Measurements from ENCODE around the gene C14orf132. TPM values are rescaled to one million over a fixed set of nuclear protein-coding genes. Genes with fewer than 3 reads are reported as not detected.
A peak's percentile ranks its signal among the peaks of the same experiment; 100 is the strongest.

The C14orf132 gene
- total RNA-seq (1 to 10 TPM; 2.0 to 2.4 TPM), total RNA-seq (0.12 to 70.6 (median 6.6) reads per million in 172 experiments)
- 2.0 TPM for polyA plus RNA-seq (2013, experiment 1 of 2)
- polyA plus RNA-seq (2013, experiment 2 of 2), result 1.0 TPM

DNA sequence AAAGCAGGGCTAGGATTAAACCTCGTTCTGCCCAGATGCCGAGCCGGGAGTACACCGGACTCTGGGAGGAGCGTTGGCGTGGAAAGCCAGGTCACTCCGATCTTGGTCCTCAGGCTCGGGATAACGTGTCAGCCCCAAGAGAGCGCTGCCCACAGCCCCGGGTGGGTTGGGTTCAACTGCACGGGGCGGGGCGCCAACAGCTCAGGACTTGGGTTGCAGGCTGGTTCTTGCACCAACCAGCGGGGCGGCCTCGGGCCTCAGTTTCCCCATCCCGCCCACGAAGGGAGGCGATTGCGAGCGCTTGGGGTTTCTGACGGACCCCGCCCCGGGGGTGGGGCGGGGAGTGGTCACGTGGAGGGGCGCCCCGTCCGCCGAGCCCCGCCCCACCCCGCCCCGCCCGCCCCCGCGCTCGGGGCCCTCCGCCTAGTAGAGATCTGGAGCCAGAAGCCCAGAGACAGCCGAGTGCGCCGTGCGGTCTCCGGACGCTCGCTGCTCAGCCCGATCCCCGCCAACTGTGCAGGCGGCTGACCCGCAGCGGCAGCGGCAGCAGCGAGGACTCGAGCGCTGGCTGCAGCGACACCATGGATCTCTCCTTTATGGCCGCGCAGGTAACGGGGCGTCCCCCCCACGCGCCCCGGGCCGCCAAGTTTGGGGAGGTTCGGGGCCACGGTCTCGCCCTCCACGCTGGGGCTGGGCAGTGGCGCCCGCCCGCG lies at the start of gene C14orf132:
TSS of gene C14orf132 (plus strand) at position 443 of the 713 bp plus-strand sequence. CDS start at position 582, 139 bp downstream.
- Histone ChIP-seq H3K9me3 (ENCODE audit: control insufficient read depth in 1 of 2, insufficient read depth in 1 of 2, low read length in 2 of 2) (peaks cover 0 to 12% of the 10 kb centered on the region in 2 experiments), H3K36me3 (ENCODE audit: insufficient read depth, low read length) (no peaks in the 10 kb centered on the region), H3K4me1 (ENCODE audit: insufficient read depth, low read length) (peaks cover 15% of the 10 kb centered on the region), H3K27ac (ENCODE audit: low read depth in 1 of 2, low read length in 2 of 2) (no peak within 1 kb of the TSS), H3K27me3 (ENCODE audit: control insufficient read depth in 1 of 2, insufficient read depth in 2 of 2, low read length in 2 of 2) (peaks cover 29% of the 10 kb centered on the region in 2 experiments), H3K4me3 (ENCODE audit: low read length) (peak within 1 kb of the TSS; percentile 57)
- TF ChIP-seq, protein P1, sequence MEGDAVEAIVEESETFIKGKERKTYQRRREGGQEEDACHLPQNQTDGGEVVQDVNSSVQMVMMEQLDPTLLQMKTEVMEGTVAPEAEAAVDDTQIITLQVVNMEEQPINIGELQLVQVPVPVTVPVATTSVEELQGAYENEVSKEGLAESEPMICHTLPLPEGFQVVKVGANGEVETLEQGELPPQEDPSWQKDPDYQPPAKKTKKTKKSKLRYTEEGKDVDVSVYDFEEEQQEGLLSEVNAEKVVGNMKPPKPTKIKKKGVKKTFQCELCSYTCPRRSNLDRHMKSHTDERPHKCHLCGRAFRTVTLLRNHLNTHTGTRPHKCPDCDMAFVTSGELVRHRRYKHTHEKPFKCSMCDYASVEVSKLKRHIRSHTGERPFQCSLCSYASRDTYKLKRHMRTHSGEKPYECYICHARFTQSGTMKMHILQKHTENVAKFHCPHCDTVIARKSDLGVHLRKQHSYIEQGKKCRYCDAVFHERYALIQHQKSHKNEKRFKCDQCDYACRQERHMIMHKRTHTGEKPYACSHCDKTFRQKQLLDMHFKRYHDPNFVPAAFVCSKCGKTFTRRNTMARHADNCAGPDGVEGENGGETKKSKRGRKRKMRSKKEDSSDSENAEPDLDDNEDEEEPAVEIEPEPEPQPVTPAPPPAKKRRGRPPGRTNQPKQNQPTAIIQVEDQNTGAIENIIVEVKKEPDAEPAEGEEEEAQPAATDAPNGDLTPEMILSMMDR (IDR thresholded peaks at IDR 0.05), result no peak
- CTCF ChIA-PET, result no interaction called here
- Mint-ChIP-seq H3K4me3 (peak within 1 kb of the TSS; percentile 90), H3K27ac (no peak within 1 kb of the TSS), H3K36me3 (ENCODE audit: low read depth) (no peaks in the 10 kb centered on the region), H3K27me3 (peaks cover 50% of the 10 kb centered on the region), H3K9me3 (no peaks in the 10 kb centered on the region), H3K4me1 (ENCODE audit: low read depth) (peaks cover 49% of the 10 kb centered on the region)
- DNase-seq (peak; percentile 20 to 70 (median 47)), ATAC-seq (ENCODE audit: poor library complexity) (peak; percentile 81)
- intact Hi-C loops (cut with DNase I, micrococcal nuclease), result loop anchor here in 1 of 2 experiments (5.0 kb wide), 1 partner anchor 522 kb away; the partner anchor contains the start of gene SYNE3
- POLR2A ChIA-PET, result interaction anchor here (1.1 to 1.6 kb wide), 4 partner anchors 10 to 575 kb away, joined by 3 to 10 read pairs (median 4); no protein-coding TSS in a partner anchor

DNA sequence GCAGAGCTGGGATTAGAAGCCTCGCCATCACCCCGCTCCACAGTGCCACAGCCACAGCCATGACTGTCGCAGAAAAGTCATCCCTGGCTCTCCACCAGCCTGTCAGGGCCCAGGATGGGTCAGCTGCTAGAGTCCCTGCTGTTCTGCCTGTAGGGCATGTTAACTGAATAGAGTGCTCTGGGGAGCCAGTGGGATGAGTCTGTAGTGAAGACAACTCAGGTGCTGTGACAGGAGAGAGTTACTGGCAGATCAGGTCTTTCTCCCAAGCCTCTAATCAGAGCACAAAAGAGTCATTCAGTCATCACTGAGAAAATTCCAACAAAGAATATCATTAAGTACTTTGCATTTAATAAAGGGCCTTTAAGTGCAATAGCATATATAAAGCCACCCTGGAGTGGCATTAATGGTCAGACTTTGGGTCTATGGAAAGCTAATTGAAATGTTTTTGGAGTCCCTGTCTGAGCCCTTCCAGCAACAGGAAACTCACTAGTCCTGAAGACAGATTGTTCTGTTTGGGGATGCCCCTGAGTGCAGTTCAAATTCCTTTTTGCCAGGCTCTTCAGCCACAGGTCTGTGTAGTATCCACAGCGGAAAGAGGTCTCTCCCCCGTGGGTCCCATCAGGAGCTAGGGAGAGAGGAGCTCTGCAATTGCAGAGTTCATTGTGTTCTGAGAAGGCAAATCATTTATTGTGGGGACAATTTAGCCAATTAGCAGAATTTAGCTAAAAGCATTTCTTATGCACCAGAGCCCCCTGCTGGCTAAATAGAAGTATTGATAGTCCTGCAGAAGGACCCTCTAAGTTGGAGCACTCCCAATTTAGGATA lies 45.2 kb upstream of the C14orf132 start:
- CTCF ChIA-PET, result interaction anchor here (0.7 to 1.2 kb wide), 3 partner anchors 9 to 20 kb away, joined by 3 to 7 read pairs (median 4); no protein-coding TSS in a partner anchor
- Histone ChIP-seq H3K27me3 (ENCODE audit: control insufficient read depth in 1 of 2, insufficient read depth in 2 of 2, low read length in 2 of 2) (peaks cover 6 to 23% of the 10 kb centered on the region in 2 experiments), H3K4me3 (ENCODE audit: low read length) (no peak overlapping the region), H3K36me3 (ENCODE audit: insufficient read depth, low read length) (no peaks in the 10 kb centered on the region), H3K27ac (ENCODE audit: low read depth in 1 of 2, low read length in 2 of 2) (no peak overlapping the region), H3K9me3 (ENCODE audit: control insufficient read depth in 1 of 2, insufficient read depth in 1 of 2, low read length in 2 of 2) (peaks cover 3 to 8% of the 10 kb centered on the region in 2 experiments), H3K4me1 (ENCODE audit: insufficient read depth, low read length) (no peaks in the 10 kb centered on the region)
- POLR2A ChIA-PET, result interaction anchor here (1.1 kb wide), 1 partner anchor 10 kb away, joined by 5 read pairs; no protein-coding TSS in a partner anchor
- peak in 6 of 14 experiments; percentile 4 to 60 (median 36) for DNase-seq
- no peak for ATAC-seq (ENCODE audit: poor library complexity)
- no peak overlapping the region for H3K4me3 Mint-ChIP-seq
- H3K4me1 Mint-ChIP-seq (ENCODE audit: low read depth), result no peaks in the 10 kb centered on the region
- peaks cover 66% of the 10 kb centered on the region for H3K27me3 Mint-ChIP-seq
- H3K36me3 Mint-ChIP-seq (ENCODE audit: low read depth), result no peaks in the 10 kb centered on the region
- peaks cover 8% of the 10 kb centered on the region for H3K9me3 Mint-ChIP-seq
- intact Hi-C loops (cut with DNase I, micrococcal nuclease), result loop anchor here (1.0 to 10.0 kb wide), 5 partner anchors 97 to 1309 kb away; no protein-coding TSS in a partner anchor
- H3K27ac Mint-ChIP-seq, result no peak overlapping the region
- TF ChIP-seq, protein P1 (IDR thresholded peaks at IDR 0.05), result peak; percentile 89

DNA sequence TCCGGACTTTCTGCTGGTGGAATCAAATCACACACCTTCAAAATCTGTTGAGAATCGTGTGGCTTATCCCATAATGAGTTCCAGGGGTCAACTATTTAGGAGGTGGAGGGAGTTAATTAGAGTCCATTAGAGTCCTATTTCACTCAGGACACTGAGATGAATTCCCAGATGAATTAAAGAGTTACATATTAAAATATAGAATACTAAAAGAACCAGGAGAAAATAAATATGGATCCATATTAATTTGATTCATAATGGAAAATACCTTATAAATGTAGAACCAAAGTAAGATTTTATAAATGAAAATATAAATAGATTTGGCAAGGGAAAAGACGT lies 44.6 kb upstream of the C14orf132 start:
- H3K27me3 ChIP-seq (ENCODE audit: control insufficient read depth in 1 of 2, insufficient read depth in 2 of 2, low read length in 2 of 2), result peaks cover 8 to 25% of the 10 kb centered on the region in 2 experiments
- Mint-ChIP-seq H3K36me3 (ENCODE audit: low read depth) (no peaks in the 10 kb centered on the region), H3K27me3 (peaks cover 70% of the 10 kb centered on the region), H3K4me3 (no peak overlapping the region), H3K27ac (no peak overlapping the region), H3K9me3 (peaks cover 8% of the 10 kb centered on the region), H3K4me1 (ENCODE audit: low read depth) (no peaks in the 10 kb centered on the region)
- TF ChIP-seq, protein P1 (IDR thresholded peaks at IDR 0.05), result peak; percentile 15
- no peaks in the 10 kb centered on the region for H3K36me3 ChIP-seq (ENCODE audit: insufficient read depth, low read length)
- CTCF ChIA-PET, result interaction anchor here (0.7 to 1.2 kb wide), 3 partner anchors 8 to 20 kb away, joined by 3 to 7 read pairs (median 4); no protein-coding TSS in a partner anchor
- no peak overlapping the region for H3K4me3 ChIP-seq (ENCODE audit: low read length)
- intact Hi-C loops (cut with DNase I, micrococcal nuclease), result loop anchor here (1.0 to 10.0 kb wide), 5 partner anchors 97 to 1310 kb away; no protein-coding TSS in a partner anchor
- no peak overlapping the region for H3K27ac ChIP-seq (ENCODE audit: low read depth in 1 of 2, low read length in 2 of 2)
- peaks cover 3 to 8% of the 10 kb centered on the region in 2 experiments for H3K9me3 ChIP-seq (ENCODE audit: control insufficient read depth in 1 of 2, insufficient read depth in 1 of 2, low read length in 2 of 2)
- POLR2A ChIA-PET, result interaction anchor here (1.1 kb wide), 1 partner anchor 11 kb away, joined by 5 read pairs; no protein-coding TSS in a partner anchor
- ATAC-seq (ENCODE audit: poor library complexity), result no peak
- H3K4me1 ChIP-seq (ENCODE audit: insufficient read depth, low read length), result no peaks in the 10 kb centered on the region
- no peak for DNase-seq

Measured in CD4-positive, alpha-beta T cell (primary cell).